K562 (cell line): ENCODE measurements around the gene MACF1. TPM values are rescaled to one million over a fixed set of nuclear protein-coding genes. Genes with fewer than 3 reads are reported as not detected.
A peak's percentile ranks its signal among the peaks of the same experiment; 100 is the strongest.

ENCODE experiments used
- ATAC-seq: fragments of 200-7000 bp; cut with Tn5 transposase; 3 replicates; pipeline ENCODE4 v1.9.1; 2020; ENCODE audit warnings: moderate library complexity
- BruUV-seq: library from RNA; stranded (reverse); fragments of 400-500 nt; replicated peaks from 2 replicates; lab custom pipeline; 2021; lab: Mats Ljungman, UMichigan
- CTCF ChIA-PET: fragments of 300-600 bp; formaldehyde crosslinking; extraction: SDS; loops from one replicate; lab custom pipeline; 2021; ENCODE audit warnings: low intra/inter-chr PET ratio; lab: Yijun Ruan, JAX
- POLR2A ChIA-PET: fragments of 300-600, 350-650 bp; sonication (Branson Sonifier 250); formaldehyde crosslinking; extraction: SDS; loops from one replicate; lab custom pipeline; 2021; ENCODE audit warnings: antibody characterized with exemption, inconsistent platforms; lab: Yijun Ruan, JAX
- DNase-seq, 4 experiments: peaks; one replicate each; pipeline versions ENCODE4 v3.0.0 to v3.0.0-alpha.2; 2011 to 2018; ENCODE audit warnings: low spot score in 3 of 4, mixed read lengths in 3 of 4; ENCODE audit errors: extremely low read depth in 1 of 4
- FAIRE-seq: peaks from 2 replicates; lab custom pipeline; 2011; peaks lifted over from hg19 to GRCh38; lab: Jason Lieb, UNC
- H2AFZ ChIP-seq: 2 replicates; pipeline ENCODE4 v1.6.0; 2011; ENCODE audit warnings: low read depth, low read length, control low read depth, inconsistent platforms
- H3K27ac ChIP-seq: fragments of 200-600 bp; 3 replicates; pipeline ENCODE4 v1.8.0; 2011; ENCODE audit warnings: low read depth, mild to moderate bottlenecking, control low read depth, inconsistent platforms, low read length, moderate library complexity, mixed read lengths; ENCODE audit errors: extremely low read depth
- H3K27me3 ChIP-seq, 2 experiments: fragments of 300-600 bp in 1 of 2; 2 replicates in 1 of 2; 3 replicates in 1 of 2; pipeline versions ENCODE4 v1.6.0 to v1.8.0; 2011; ENCODE audit warnings: inconsistent platforms in 2 of 2, low read length in 2 of 2, mild to moderate bottlenecking in 1 of 2, mixed read lengths in 1 of 2, moderate library complexity in 1 of 2; ENCODE audit not compliant: control insufficient read depth in 2 of 2, insufficient read depth in 2 of 2
- H3K36me3 ChIP-seq: fragments of 300-600 bp; 3 replicates; pipeline ENCODE4 v1.8.0; 2011; ENCODE audit warnings: mild to moderate bottlenecking, low read length, inconsistent platforms; ENCODE audit not compliant: control insufficient read depth, insufficient read depth
- H3K4me1 ChIP-seq, 2 experiments: fragments of 200-600 bp in 1 of 2; replicated peaks in 1 of 2; 2 replicates in 1 of 2; 3 replicates in 1 of 2; pipeline versions ENCODE4 v1.5.1 to v1.8.0; 2011; ENCODE audit warnings: inconsistent platforms in 2 of 2, low read length in 2 of 2, mild to moderate bottlenecking in 1 of 2, mixed read lengths in 1 of 2, moderate library complexity in 1 of 2; ENCODE audit not compliant: control insufficient read depth in 2 of 2, insufficient read depth in 2 of 2
- H3K4me2 ChIP-seq: 2 replicates; pipeline ENCODE4 v1.6.1; 2011; ENCODE audit warnings: low read length, control low read depth, inconsistent platforms, mixed read lengths; ENCODE audit not compliant: insufficient read depth
- H3K4me3 ChIP-seq: fragments of 200-600 bp; sonication (generic), shearing (Covaris generic); 2 replicates; pipeline ENCODE4 v1.5.1; 2016; ENCODE audit warnings: control low read depth, inconsistent platforms
- H3K79me2 ChIP-seq: fragments of 200-600 bp; 3 replicates; pipeline ENCODE4 v1.8.0; 2011; ENCODE audit warnings: low read length, inconsistent platforms; ENCODE audit not compliant: control insufficient read depth, insufficient read depth
- H3K9ac ChIP-seq, 2 experiments: 2 replicates each; pipeline versions ENCODE4 v1.6.0 to v1.6.1; 2011; ENCODE audit warnings: low read depth in 2 of 2, low read length in 2 of 2, control low read depth in 1 of 2, inconsistent platforms in 1 of 2, mild to moderate bottlenecking in 1 of 2, mixed read lengths in 1 of 2; ENCODE audit not compliant: insufficient read depth in 1 of 2
- H3K9me1 ChIP-seq: one replicate; pipeline ENCODE4 v1.6.0; 2011; ENCODE audit warnings: inconsistent platforms, mild to moderate bottlenecking, low read length, moderate library complexity; ENCODE audit not compliant: control insufficient read depth, insufficient read depth
- H3K9me3 ChIP-seq: replicated peaks from 2 replicates; pipeline ENCODE4 v1.5.1; 2011; ENCODE audit warnings: low read depth, low read length, inconsistent platforms; ENCODE audit not compliant: control insufficient read depth, insufficient read depth
- H4K20me1 ChIP-seq: replicated peaks from 2 replicates; pipeline ENCODE4 v1.6.1; 2011; ENCODE audit warnings: low read length, inconsistent platforms, mixed read lengths; ENCODE audit not compliant: control insufficient read depth, insufficient read depth
- BHLHE40 ChIP-seq: IDR thresholded peaks from 2 replicates; pipeline ENCODE4 v1.6.1; 2011; ENCODE audit warnings: low read length, improper control_type of control experiment
- ETV1 ChIP-seq: fragments of 450-650 bp; conservative IDR thresholded peaks from 2 replicates; pipeline ENCODE4 v1.6.1; 2016; ENCODE audit warnings: missing genetic modification characterization, control low read depth, low read depth, missing compliant biosample characterization
- HSF4 ChIP-seq: fragments of 250-450 bp; sonication (Bioruptor Pico); IDR thresholded peaks from 2 replicates; pipeline ENCODE4 v2.1.2; 2022; ENCODE audit warnings: mild to moderate bottlenecking, moderate library complexity, borderline replicate concordance
- JUND ChIP-seq, 2 experiments: IDR thresholded peaks; 2 replicates in 1 of 2; 3 replicates in 1 of 2; pipeline ENCODE4 v1.6.1; 2011; ENCODE audit warnings: borderline replicate concordance in 2 of 2, low read depth in 2 of 2, low read length in 2 of 2, improper control_type of control experiment in 1 of 2, missing biosample characterization in 1 of 2, missing genetic modification characterization in 1 of 2, missing genetic modification reagents in 1 of 2
- KLF13 ChIP-seq: fragments of 450-650 bp; IDR thresholded peaks from 2 replicates; pipeline ENCODE4 v1.6.1; 2016; ENCODE audit warnings: missing genetic modification characterization, low read depth, mild to moderate bottlenecking, missing compliant biosample characterization, moderate library complexity, borderline replicate concordance
- MAFF ChIP-seq: IDR thresholded peaks from 2 replicates; pipeline ENCODE4 v1.6.1; 2012; ENCODE audit warnings: low read length, improper control_type of control experiment
- MAFG ChIP-seq: fragments of 450-650 bp; conservative IDR thresholded peaks from 2 replicates; pipeline ENCODE4 v1.6.1; 2016; ENCODE audit warnings: missing genetic modification characterization, missing compliant biosample characterization
- PHTF2 ChIP-seq: fragments of 250-450 bp; sonication (Bioruptor Pico); IDR thresholded peaks from 2 replicates; pipeline ENCODE4 v1.5.0; 2021; ENCODE audit warnings: mild to moderate bottlenecking
- POLR2H ChIP-seq: IDR thresholded peaks from 2 replicates; pipeline ENCODE4 v1.6.1; 2016; ENCODE audit warnings: missing genetic modification characterization, low read depth, mild to moderate bottlenecking, control low read depth, missing compliant biosample characterization, moderate library complexity
- TAF9B ChIP-seq: fragments of 450-650 bp; IDR thresholded peaks from 2 replicates; pipeline ENCODE4 v1.6.1; 2018; ENCODE audit warnings: mild to moderate bottlenecking; ENCODE audit not compliant: partially characterized antibody
- TSC22D4 ChIP-seq: fragments of 450-650 bp; IDR thresholded peaks from 2 replicates; pipeline ENCODE4 v1.6.1; 2016; ENCODE audit warnings: missing genetic modification characterization, missing biosample characterization, control low read depth
- ZNF197 ChIP-seq: fragments of 200-800 bp; sonication (Bioruptor generic); IDR thresholded peaks from 2 replicates; pipeline ENCODE4 v1.6.1; 2016; ENCODE audit warnings: low read depth, missing genetic modification characterization, missing compliant biosample characterization
- ZNF347 ChIP-seq: fragments of 450-650 bp; formaldehyde crosslinking; IDR thresholded peaks from 2 replicates; pipeline ENCODE4 v1.4.0; 2020; ENCODE audit warnings: low read depth, mild to moderate bottlenecking, moderate library complexity
- WGBS: fragments of 100-300 bp; shearing (Covaris generic); methylation state at CpG from one replicate; pipeline ENCODE4 v1.1.6; 2016; ENCODE audit warnings: low coverage, mixed read lengths; ENCODE audit not compliant: insufficient coverage; ENCODE audit errors: missing lambda C conversion rate; 5-methylcytosine and 5-hydroxymethylcytosine counted together
- in situ Hi-C: fragments of 300-500 bp; cut with MboI; formaldehyde crosslinking; loops from 4 replicates; pipeline ENCODE4 v1.15.0; 2018; ENCODE audit warnings: inconsistent platforms, mixed read lengths
- intact Hi-C: fragments of 100-400 bp; cut with micrococcal nuclease; formaldehyde crosslinking; loops from 2 replicates; pipeline ENCODE4 v1.14.2; 2022
- polyA plus RNA-seq, 8 experiments: library from polyadenylated mRNA; depleted of rRNA in 4 of 8; stranded (reverse) in 5 of 8; unstranded in 3 of 8; fragments of >200 nt; fragmentation: Nextera tagmentation in 2 of 8; fragmentation: Illumina TruSeq in 1 of 8; extraction: Ambion mirVana in 2 of 8; extraction: Trizol in 1 of 8; gene quantifications; 2 replicates each; pipeline versions ENCODE4 v1.2.1 to v1.2.3, GENCODE V29; 2011 to 2014; ENCODE audit warnings: inconsistent platforms in 1 of 8, missing spikeins in 1 of 8
- total RNA-seq, 7 experiments: library from RNA; depleted of rRNA in 6 of 7; stranded (reverse); fragments of >200 nt in 6 of 7; fragmentation: Illumina TruSeq in 2 of 7; extraction: Trizol in 2 of 7; gene quantifications; 2 replicates each; pipeline versions ENCODE4 v1.2.1 to v1.2.3, GENCODE V29; 2011 to 2021; ENCODE audit warnings: low replicate concordance in 1 of 7
- TF ChIP-seq, protein P1 (sequence below): fragments of 250-450 bp; sonication (Bioruptor Pico); IDR thresholded peaks from 2 replicates; pipeline ENCODE4 v1.8.0; 2021; ENCODE audit warnings: mild to moderate bottlenecking, moderate library complexity
- TF ChIP-seq, protein P2 (sequence below), 2 experiments: fragments of 250-450 bp in 1 of 2; fragments of 450-650 bp in 1 of 2; sonication (Bioruptor Pico) in 1 of 2; IDR thresholded peaks; 2 replicates each; pipeline versions ENCODE4 v1.6.1 to v1.8.0; 2016 to 2021; ENCODE audit warnings: mild to moderate bottlenecking in 2 of 2, moderate library complexity in 2 of 2, missing compliant biosample characterization in 1 of 2, missing genetic modification characterization in 1 of 2
- TF ChIP-seq, protein P3 (sequence below): fragments of 450-650 bp; conservative IDR thresholded peaks from 2 replicates; pipeline ENCODE4 v1.6.1; 2016; ENCODE audit warnings: missing genetic modification characterization, low read depth, mild to moderate bottlenecking, control low read depth, missing compliant biosample characterization
- TF ChIP-seq, protein P4 (sequence below): fragments of 250-450 bp; sonication (Bioruptor Pico); IDR thresholded peaks from 2 replicates; pipeline ENCODE4 v1.8.0; 2021; ENCODE audit warnings: moderate library complexity, mild to moderate bottlenecking, inconsistent platforms

Gene MACF1
- total and polyA plus RNA-seq, 9 of the 15 experiments (the other 6 are each of a cell fraction or from before 2014, with no cell fraction given) = 13.2 to 232 (median 112) TPM

DNA sequence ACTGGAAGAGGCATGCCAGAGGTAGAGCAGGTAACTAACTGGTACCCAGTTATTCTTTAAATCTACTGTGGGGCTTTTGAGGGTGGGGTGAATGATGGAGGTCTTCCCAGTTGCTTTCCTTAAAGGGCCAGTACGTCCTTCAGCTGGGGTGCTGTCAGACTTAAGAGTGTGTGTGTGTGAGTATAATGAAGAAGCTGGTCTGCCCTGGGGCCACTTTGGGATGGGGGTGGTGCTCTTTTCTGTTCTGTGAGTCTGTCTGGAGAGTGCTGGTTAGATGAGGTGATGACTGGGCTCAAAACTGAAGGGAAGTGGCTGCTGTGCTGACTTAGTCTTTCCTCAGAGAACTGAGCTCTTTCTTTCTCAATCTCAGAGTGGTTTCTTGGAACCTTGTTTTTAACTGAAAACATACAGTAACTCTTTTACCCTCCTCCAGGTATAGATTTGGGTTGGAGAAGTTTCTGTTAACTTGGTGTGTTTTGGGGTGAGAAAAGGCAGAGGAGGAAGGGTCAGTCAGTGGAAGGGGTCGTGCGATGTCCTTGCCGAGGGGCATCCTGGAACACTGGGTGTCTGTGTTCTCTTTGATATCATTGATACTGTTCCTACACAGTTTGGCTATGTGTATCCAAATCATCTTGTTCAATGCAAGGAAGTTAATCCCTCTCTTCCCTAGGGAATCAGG is 746 bp downstream of the MACF1 start:
- FAIRE-seq (peak; percentile 81), DNase-seq (peak; percentile 27 to 74 (median 48))
- H3K4me2 ChIP-seq = peak overlapping the region; percentile 82
- TF ChIP-seq, protein P1, sequence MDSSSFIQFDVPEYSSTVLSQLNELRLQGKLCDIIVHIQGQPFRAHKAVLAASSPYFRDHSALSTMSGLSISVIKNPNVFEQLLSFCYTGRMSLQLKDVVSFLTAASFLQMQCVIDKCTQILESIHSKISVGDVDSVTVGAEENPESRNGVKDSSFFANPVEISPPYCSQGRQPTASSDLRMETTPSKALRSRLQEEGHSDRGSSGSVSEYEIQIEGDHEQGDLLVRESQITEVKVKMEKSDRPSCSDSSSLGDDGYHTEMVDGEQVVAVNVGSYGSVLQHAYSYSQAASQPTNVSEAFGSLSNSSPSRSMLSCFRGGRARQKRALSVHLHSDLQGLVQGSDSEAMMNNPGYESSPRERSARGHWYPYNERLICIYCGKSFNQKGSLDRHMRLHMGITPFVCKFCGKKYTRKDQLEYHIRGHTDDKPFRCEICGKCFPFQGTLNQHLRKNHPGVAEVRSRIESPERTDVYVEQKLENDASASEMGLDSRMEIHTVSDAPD (CRISPR knock-in tag) = no peak
- TF ChIP-seq, protein P2, sequence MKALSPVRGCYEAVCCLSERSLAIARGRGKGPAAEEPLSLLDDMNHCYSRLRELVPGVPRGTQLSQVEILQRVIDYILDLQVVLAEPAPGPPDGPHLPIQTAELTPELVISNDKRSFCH (CRISPR knock-in tag; IDR thresholded peaks at IDR 0.05) = no peak
- TF ChIP-seq, protein P2 (tag; IDR thresholded peaks at IDR 0.05) = no peak
- TF ChIP-seq, protein P3, sequence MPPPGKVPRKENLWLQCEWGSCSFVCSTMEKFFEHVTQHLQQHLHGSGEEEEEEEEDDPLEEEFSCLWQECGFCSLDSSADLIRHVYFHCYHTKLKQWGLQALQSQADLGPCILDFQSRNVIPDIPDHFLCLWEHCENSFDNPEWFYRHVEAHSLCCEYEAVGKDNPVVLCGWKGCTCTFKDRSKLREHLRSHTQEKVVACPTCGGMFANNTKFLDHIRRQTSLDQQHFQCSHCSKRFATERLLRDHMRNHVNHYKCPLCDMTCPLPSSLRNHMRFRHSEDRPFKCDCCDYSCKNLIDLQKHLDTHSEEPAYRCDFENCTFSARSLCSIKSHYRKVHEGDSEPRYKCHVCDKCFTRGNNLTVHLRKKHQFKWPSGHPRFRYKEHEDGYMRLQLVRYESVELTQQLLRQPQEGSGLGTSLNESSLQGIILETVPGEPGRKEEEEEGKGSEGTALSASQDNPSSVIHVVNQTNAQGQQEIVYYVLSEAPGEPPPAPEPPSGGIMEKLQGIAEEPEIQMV (tag) = no peak
- no peak for TF ChIP-seq ZNF347 (CRISPR knock-in tag)
- TF ChIP-seq HSF4 (CRISPR knock-in tag) = no peak
- TF ChIP-seq, protein P4, sequence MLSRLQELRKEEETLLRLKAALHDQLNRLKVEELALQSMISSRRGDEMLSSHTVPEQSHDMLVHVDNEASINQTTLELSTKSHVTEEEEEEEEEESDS = no peak
- TF ChIP-seq TAF9B = no peak
- TF ChIP-seq TSC22D4 (tag) = no peak
- TF ChIP-seq BHLHE40 = no peak
- TF ChIP-seq ETV1 (tag) = no peak
- TF ChIP-seq MAFG (tag) = peak; percentile 56
- TF ChIP-seq KLF13 (tag) = no peak
- TF ChIP-seq POLR2H (tag) = no peak
- TF ChIP-seq ZNF197 = no peak
- TF ChIP-seq MAFF = peak; percentile 34
- TF ChIP-seq PHTF2 (CRISPR knock-in tag) = no peak
- peak; percentile 14; the same call in 1 of the 2 replicates for TF ChIP-seq JUND (IDR thresholded peaks at IDR 0.05; ENCODE audit: borderline replicate concordance, low read depth, low read length)
- no peak for TF ChIP-seq JUND (tag; IDR thresholded peaks at IDR 0.05; ENCODE audit: borderline replicate concordance, low read depth, low read length)

More for the DNA sequence above, 746 bp downstream of the MACF1 start:
- H3K9ac ChIP-seq = peak overlapping the region; percentile 56 to 86; a peak in 3 of 4 replicates
- TSS peak; percentile 59 for BruUV-seq
- intact Hi-C loops (no loop called here), in situ Hi-C loops (no loop called here)
- POLR2A ChIA-PET = interaction anchor here (0.6 to 6.0 kb wide), 12 partner anchors 10 to 1638 kb away, joined by 3 to 61 read pairs (median 4); no protein-coding TSS in a partner anchor
- H2AFZ ChIP-seq = peak overlapping the region; percentile 46
- no peaks in the 10 kb centered on the region for H3K9me3 ChIP-seq
- WGBS = 8% methylated on average over 4 of the region's 4 CpGs
- peak overlapping the region; percentile 81 for H3K27ac ChIP-seq
- ATAC-seq = peak; percentile 85
- peaks cover 17 to 28% of the 10 kb centered on the region in 2 experiments for H3K4me1 ChIP-seq
- H3K4me3 ChIP-seq = peak overlapping the region; percentile 39
- no peaks in the 10 kb centered on the region for H4K20me1 ChIP-seq
- H3K79me2 ChIP-seq = peaks cover 64% of the 10 kb centered on the region
- H3K36me3 ChIP-seq = no peaks in the 10 kb centered on the region; the same call in 2 of the 3 replicates
- H3K9me1 ChIP-seq = no peaks in the 10 kb centered on the region
- H3K27me3 ChIP-seq = no peaks in the 10 kb centered on the region
- CTCF ChIA-PET = interaction anchor here (1.0 kb wide), 1 partner anchor 53 kb away, joined by 5 read pairs; no protein-coding TSS in a partner anchor
